G401.6 (cell line): Measurements from ENCODE around the gene C16orf82.
"Not testable (repeated sequence)": the region's sequence is repeated elsewhere in the genome, so short reads cannot be mapped to it uniquely, and the experiment has no call there.

Experiments
- FAIRE-seq: peaks from 2 replicates; lab custom pipeline; 2012; peaks lifted over from hg19 to GRCh38; lab: Jason Lieb, UNC

Gene C16orf82

DNA sequence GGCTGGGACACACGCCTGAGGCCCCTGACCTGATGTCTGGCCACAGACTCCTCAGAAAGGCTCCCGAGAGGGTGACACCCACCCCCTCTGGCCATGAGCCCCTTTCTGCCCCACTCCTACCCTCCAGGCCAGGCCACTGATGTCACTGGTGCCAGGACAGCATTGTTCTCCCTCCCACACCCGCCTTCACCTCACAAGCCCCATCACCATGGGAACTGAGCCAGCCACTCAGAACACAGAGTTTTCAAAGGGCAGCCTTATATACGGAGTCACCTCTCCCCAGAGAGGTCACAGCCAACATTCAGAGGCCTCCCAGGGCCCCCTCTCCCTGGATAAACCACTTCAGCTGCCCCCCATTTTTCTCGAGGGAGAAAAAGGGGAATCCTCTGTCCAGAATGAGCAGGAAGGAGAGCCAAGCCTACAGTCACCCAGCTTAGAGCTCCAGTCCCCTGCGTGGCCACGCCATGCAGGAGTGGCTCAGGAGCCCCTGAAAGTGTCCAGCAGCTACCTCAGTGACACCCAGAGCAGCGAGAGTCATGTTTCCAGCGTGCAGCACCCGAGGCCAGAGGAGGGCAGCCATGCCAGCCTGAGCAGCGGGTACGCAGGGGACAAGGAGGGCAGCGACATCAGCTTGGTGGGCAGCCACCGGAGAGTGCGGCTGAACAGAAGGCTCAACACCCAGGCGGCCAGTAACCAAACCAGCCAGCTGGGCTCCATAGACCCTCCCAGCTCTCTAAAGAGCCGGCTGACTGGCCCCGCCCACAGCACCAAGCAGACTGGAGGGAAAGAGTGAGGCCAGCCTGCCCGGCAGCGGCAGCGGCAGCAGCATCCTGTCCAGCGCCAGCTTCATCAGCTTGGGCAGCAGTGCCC, at the start of gene C16orf82:
Gene C16orf82 (plus strand): TSS at position 260 of the 870 bp plus-strand sequence.
- FAIRE-seq = no peak

DNA sequence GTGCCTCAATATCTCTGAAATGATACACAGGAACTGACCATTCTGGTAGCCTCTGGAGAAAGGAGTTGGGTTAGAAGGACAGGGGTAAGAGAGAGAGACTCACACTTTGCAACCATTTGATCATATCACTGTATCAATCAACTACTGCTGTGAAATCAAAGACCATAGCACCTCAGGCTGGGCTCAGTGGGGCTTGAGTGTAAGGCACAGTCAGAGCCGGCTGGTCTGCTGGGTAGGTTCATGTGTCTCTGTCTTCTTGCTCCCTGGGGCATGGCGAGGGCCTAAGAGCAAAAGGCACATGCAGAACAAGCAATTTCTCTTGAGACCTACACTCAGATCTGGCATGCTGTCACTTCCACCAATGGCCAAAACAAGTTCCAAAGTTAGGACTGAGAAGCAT, 46.7 kb upstream of the C16orf82 start:
- FAIRE-seq = no peak

GRCh38 chr16:27024010-27024409, 42.7 kb upstream of the C16orf82 start:
- no peak for FAIRE-seq

GRCh38 chr16:27025581-27025980, 41.1 kb upstream of the C16orf82 start:
- no peak for FAIRE-seq

DNA sequence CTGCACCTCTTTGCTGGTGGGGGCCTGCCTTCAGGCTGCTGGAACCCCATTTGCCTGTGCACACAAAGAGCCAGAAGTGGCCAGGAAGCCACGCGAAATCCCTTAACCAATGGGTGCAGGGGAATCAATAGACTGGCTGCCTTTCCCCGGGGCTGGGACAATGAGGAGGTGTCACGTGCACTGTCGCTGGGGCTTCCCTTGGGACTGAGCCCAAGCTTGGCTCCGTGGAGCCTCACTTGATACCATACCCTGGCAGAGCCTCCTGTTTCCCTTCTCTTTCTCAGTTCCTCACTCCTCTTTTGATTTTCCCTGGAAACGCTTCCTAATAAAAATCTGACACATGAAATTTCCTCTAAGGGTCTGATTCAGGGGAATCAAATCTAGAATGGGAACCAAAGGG, 38.8 kb upstream of the C16orf82 start:
- FAIRE-seq = no peak

- no peak for FAIRE-seq
Measured at GRCh38 chr16:27028591-27029110, 38.1 kb upstream of the C16orf82 start.

GRCh38 chr16:27029525-27029924, 37.2 kb upstream of the C16orf82 start:
- FAIRE-seq = no peak

DNA sequence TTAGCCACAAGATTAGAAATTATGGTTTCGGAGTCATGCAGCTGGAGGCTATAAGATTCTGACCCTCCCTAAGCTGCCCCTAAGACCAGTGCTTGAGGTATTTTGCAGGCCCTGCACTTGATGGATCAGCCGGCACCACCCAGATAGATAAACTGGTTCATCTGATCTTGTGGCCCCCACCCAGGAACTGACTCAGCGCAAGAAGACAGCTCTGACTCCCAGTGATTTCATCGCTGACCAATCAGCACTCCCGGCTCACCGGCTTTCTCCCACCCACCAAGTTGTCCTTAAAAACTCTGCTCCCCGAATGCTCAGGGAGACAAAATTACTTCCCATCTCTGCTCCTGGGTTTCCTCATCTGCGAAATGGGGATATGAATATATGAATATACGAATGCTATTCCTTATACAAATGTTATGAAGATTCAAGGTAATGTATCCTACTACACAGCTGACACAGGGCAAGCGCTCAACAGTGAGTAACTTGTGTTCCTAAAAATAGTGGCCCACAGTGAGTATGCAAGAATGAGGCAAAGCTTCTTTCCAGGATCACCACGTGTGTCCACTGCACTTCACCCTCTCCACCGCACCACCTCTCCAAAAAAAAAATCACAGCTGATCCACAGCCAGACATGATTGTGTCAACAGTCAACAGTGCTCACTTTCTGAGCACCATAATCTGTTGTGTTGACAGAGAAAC, 33.3 kb upstream of the C16orf82 start:
- no peak for FAIRE-seq

DNA sequence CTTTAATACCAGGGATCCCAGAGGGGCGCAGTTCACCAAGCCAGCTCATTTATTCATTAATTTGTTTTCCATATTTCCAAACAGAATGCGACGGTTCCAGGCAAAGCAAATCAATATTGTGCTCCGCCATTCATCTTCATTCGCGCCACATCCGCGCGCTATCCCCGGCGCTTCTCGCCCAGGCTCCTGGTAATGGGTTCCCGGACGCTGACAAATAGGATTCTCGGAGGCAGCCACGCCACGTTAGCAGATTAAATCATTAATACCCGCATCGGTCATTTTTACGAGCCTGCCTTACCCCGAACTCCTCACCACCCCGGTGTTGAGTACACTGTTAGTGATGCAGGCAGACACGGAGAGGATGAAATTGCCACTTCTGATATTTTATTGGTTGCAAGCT, 26.0 kb upstream of the C16orf82 start:
- no peak for FAIRE-seq

DNA sequence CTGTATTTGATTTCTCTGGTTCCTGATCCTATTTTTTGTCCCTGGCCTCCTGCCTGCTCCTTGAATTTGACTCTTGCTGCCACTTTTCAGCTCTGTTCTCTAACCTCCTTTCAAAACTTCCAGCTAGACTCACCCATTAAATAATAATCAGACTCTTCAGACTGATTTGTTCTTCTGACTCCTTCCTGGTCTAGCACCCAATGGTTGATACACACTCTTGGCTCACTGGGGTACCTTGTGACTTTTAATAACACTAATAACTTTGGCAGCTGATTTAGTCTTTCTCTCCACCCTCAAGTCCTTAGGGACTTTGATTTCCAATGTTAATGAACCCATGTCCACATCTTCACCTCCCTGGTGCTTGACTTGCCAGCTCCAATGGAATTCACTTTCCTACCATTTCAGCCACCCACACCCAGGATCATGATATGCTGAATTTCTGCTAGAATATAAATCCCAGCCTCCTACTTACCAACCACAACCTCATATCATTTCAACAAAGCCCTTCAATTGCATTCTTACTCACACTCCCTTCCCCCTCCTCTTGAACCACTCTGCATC, 19.7 kb upstream of the C16orf82 start:
- no peak for FAIRE-seq

DNA sequence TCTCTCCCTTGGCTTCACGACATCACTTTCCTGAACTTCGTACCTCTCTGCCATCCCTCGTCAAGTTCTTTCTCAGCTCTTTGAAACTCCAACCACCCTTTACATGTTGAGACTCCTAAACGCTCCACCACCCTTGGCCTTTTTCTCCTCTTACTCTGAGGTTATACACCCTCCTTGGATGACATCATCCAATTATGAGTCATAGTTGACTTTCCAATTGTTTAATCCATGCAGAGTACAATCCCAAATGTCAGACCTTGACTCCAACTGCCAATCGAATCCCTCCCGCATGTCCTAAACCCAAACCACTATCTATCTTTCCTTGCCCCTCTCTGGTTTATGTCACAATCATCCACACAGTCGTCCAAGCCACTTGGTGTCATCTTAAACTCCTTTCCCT, 18.4 kb upstream of the C16orf82 start:
- no peak for FAIRE-seq

DNA sequence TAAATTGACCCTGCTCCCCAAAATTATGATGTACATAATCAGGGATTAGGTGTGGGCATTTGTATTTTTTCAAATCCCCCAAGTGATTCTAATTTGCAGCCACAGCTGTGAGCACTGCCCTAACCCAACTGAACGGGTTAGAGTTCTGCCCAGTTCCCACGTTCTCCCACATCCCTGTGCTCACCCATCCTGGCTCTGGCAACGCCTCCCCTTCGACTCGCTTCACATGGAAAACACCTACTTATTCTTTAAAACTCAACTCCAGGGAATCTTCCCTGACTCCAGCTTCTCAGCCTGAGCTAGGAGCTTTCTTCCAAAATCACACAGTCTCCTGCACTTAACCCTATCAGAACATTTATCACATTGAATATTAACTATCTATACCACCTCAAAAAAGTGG, 17.6 kb upstream of the C16orf82 start:
- no peak for FAIRE-seq

GRCh38 chr16:27052007-27052406, 14.7 kb upstream of the C16orf82 start:
- no peak for FAIRE-seq

GRCh38 chr16:27053996-27054395, 12.7 kb upstream of the C16orf82 start:
- no peak for FAIRE-seq

DNA sequence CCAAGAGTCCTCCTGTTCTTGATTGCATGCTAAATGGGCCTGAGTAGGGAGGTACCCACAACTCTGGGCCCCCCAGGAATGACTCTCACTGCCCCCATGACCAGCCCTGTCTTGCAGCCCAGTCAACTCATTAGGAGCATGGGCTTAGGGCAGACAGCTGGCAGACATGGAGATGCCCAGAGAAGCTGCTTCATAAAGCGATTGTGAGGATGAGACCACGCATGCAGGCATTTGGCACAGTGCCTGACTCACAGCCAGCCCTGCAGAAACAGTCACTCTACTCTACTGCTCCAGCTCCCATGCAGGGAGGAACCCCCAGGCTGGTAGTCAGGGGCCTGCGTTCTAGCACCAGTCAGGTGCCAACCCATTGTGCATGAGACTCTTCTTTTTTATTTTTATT, 8.4 kb upstream of the C16orf82 start:
- no peak for FAIRE-seq

DNA sequence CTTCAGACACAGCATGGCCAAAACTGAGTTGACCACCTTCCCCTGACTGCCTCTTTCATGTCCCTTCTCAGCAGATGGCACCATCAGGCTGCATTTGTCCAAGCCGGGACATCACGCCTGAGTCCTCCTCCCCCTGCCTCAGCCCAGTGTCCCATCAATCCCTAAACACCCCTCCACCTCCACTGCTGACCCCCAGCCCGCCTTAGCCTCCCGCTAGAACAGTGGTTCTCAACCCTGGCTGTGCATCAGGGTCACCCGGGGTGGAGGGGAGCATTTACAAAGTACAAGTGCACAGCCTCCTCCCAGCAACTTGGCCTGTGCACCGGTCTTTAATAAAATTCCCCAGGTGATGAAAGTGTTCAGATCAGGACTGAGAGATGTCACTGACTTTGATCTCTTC, 4.0 kb downstream of the C16orf82 start:
- FAIRE-seq = no peak

GRCh38 chr16:27073733-27074132, 7.0 kb downstream of the C16orf82 start:
- no peak for FAIRE-seq

- no peak for FAIRE-seq
Measured at GRCh38 chr16:27080895-27081294, 14.2 kb downstream of the C16orf82 start.

- FAIRE-seq = no peak
Measured at GRCh38 chr16:27083861-27084261, 17.1 kb downstream of the C16orf82 start.

- FAIRE-seq = no peak
Measured at GRCh38 chr16:27084307-27085028, 17.7 kb downstream of the C16orf82 start.

DNA sequence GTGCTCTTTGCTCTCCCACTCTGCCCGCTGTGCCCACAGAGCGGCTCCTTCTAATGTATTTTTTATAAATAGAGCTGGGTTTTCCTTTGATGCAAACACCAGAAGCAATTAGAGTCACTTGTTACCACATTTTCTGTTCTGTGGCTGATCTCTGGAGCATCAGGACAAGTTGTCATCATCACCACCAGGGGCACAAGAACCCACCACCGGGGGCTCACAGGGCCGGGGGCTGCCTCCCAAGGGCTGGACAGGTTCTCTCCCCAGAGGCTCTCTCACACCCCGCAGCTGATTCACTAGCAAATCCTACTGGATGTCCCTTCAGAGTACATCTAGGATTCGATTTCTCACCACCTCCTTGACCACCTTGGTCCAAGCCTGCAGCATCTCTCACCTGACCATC, 18.5 kb downstream of the C16orf82 start:
- FAIRE-seq = no peak

DNA sequence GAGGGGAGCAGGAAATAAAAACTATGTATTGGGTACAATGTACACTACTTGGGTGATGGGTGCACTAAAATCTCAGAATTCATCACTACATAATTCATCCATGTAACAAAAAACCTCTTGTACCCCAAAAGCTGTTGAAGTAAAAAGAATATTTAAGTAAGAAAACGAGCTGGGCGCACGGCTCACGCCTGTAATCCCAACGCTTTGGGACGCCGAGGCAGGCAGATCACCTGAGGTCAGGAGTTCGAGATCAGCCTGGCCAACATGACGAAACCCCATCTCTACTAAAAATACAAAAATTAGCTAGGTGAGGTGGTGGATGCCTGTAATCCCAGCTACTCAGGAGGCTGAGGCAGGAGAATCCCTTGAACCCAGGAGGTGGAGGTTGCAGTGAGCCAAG, 19.3 kb downstream of the C16orf82 start:
- FAIRE-seq = not testable (repeated sequence)
